ENCODE measurements around the gene RERE.

GRCh38 chr1:8483586-8483985, 333.9 kb downstream of the RERE start:
- no peak for TF ChIP-seq CTCF (IDR thresholded peaks at IDR 0.05; ENCODE audit: borderline replicate concordance, extremely low read depth, low read length, poor library complexity, severe bottlenecking)
- TF ChIP-seq EZH2 (IDR thresholded peaks at IDR 0.05; ENCODE audit: borderline replicate concordance, low read depth, low read length, severe bottlenecking), result no peak
